Right renal cortex interstitium (tissue), 3 donors: ENCODE data around the gene GSTM4. TPM values are rescaled to one million over a fixed set of nuclear protein-coding genes. Genes with fewer than 3 reads are reported as not detected.

ENCODE experiments used
- DNase-seq, 3 donors: peaks; one replicate each; pipeline ENCODE4 v3.0.0-alpha.2; 2013; ENCODE audit warnings: low read depth in 3 of 3, low spot score in 2 of 3
- polyA plus RNA-seq, 3 donors: library from polyadenylated mRNA; unstranded; fragments of 120-200 nt; gene quantifications; one replicate each; pipeline ENCODE4 v1.2.1, GENCODE V29; 2013; ENCODE audit not compliant: insufficient read length in 3 of 3

The GSTM4 gene
- polyA plus RNA-seq, 3 donors, result 57.7 to 69.9 (median 61.7) TPM

GRCh38 chr1:109624201-109625010 is 31.5 kb upstream of the GSTM4 start:
- DNase-seq, result no peak

DNA sequence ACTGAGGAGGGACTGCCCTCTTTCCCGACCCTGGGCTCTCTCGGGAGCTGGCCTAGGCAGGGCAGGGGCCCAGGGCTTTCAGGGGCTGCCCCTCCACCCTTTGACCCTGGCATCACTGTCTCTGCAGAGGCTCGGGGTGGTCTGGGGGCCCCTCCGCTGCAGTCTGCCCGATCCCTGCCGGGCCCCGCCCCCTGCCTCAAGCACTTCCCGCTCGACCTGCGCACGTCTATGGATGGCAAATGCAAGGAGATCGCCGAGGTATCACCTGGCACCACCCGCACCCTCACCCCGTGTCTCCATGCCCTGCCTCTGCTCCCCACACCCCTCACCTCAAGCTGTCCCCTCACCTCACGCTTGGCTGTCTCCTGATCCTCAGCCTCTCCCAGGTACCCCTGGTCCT is 30.7 kb upstream of the GSTM4 start:
- no peak for DNase-seq

DNA sequence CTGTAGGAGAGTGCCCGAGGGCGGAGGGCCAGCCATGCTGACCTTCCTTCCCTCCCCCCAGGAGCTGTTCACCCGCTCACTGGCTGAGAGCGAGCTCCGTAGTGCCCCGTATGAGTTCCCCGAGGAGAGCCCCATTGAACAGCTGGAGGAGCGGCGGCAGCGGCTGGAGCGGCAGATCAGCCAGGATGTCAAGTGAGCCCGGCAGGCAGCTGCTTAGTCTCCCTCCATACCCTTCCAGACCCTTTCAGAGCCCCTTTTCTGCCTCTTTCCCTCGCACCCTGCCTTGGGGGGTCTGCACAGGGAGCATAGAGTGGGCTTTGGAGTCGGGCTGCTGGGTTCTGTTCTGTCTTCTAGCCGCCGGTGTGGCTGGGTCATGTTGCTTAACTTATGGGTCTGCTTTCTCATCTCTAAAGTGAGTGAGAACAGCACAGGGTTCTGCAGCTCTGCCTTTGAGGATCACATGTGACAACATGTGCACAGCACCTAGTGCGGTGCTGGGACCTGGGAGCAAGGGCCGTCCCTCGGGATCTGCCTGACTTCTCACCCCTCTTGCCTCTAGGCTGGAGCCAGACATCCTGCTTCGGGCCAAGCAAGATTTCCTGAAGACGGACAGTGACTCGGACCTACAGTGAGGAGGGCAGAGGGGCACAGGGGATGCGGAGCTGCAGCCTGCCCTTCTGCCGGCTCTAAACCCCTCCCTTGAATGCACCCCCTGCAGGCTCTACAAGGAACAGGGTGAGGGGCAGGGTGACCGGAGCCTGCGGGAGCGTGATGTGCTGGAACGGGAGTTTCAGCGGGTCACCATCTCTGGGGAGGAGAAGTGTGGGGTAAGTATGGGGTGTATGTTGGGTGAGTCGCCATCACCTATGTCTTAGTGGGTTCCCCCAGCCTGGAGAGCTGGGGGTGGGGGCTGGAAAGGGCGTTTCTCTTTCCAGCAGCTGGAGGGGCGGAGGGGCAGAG is 30.0 kb upstream of the GSTM4 start:
- no peak for DNase-seq

DNA sequence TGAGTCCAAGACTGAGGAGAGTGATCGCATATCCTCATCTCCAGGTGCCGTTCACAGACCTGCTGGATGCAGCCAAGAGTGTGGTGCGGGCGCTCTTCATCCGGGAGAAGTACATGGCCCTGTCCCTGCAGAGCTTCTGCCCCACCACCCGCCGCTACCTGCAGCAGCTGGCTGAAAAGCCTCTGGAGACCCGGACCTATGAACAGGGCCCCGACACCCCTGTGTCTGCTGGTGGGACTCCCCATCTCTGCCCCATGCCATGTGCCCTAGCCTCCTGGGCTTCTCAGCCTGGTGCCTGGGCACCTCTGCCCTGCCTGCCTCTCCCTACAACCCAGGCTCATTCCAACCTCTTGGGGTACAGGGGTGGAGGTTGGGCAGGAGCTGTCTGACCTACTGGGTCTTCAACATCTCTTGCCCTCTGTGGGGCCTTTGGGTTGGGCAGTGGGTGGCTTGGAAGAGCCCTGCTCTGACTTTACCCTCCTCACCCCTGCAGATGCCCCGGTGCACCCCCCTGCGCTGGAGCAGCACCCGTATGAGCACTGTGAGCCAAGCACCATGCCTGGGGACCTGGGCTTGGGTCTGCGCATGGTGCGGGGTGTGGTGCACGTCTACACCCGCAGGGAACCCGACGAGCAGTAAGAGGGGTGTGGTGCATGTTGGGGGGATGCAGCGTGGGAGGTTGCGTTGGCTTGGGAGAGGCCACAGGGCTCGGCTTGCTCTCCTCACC is 29.1 kb upstream of the GSTM4 start:
- no peak for DNase-seq

GRCh38 chr1:109627692-109628399 is 28.1 kb upstream of the GSTM4 start:
- no peak for DNase-seq

- no peak for DNase-seq
Measured at GRCh38 chr1:109628540-109629321, 27.2 kb upstream of the GSTM4 start.

DNA sequence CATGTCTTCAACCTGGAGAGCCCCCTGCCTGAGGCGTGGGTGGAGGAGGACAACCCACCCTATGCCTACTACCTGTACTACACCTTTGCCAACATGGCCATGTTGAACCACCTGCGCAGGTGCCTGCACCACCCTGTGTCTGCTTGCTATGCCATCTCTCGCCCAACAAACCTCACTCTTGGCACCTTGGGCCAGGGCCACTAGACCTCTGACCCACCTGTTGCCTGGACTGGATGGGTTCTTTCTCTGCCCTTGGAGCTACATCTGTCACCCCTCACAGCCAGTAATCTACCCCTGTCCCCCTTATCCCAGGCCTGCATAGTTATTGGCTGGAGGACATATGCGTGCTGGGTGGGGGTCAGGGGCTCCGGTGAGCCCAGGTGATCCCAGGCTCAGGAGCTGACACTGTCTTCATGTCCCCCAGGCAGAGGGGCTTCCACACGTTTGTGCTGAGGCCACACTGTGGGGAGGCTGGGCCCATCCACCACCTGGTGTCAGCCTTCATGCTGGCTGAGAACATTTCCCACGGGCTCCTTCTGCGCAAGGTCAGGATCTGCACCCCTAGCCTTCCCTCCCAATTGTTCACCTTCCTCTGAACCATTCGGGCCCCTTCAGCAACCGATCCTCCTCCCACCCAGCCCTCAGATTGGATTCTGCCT is 26.4 kb upstream of the GSTM4 start:
- DNase-seq, result no peak

DNA sequence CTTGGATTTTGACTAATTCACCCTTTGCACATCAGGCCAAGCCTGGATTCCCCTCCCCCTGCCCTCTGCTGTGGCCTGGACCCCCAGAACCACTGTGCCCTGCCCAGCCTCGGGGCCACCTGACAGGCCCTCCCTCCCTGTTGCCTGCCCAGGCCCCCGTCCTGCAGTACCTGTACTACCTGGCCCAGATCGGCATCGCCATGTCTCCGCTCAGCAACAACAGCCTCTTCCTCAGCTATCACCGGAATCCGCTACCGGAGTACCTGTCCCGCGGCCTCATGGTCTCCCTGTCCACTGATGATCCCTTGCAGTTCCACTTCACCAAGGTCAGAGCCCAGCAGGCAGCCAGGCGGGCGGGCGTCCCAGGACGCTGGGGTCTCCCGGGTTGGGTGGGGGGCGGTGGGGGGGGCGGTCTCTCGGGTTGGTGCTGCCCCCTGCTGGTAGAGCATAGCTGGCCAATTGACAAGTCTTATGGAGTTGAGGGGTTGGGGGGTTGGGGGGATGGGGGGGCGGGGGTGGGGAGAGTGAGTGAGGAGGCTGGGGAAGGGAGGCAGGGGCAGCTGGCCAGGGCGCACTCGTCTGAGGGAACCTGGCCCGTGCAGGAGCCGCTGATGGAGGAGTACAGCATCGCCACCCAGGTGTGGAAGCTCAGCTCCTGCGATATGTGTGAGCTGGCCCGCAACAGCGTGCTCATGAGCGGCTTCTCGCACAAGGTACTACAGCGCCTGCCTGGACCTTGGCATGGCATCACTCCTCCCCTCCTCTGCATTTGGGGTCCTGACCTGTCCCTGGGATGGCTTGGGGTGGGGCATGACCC is 25.6 kb upstream of the GSTM4 start:
- no peak for DNase-seq

- no peak for DNase-seq
Measured at GRCh38 chr1:109630898-109631512, 24.9 kb upstream of the GSTM4 start.

DNA sequence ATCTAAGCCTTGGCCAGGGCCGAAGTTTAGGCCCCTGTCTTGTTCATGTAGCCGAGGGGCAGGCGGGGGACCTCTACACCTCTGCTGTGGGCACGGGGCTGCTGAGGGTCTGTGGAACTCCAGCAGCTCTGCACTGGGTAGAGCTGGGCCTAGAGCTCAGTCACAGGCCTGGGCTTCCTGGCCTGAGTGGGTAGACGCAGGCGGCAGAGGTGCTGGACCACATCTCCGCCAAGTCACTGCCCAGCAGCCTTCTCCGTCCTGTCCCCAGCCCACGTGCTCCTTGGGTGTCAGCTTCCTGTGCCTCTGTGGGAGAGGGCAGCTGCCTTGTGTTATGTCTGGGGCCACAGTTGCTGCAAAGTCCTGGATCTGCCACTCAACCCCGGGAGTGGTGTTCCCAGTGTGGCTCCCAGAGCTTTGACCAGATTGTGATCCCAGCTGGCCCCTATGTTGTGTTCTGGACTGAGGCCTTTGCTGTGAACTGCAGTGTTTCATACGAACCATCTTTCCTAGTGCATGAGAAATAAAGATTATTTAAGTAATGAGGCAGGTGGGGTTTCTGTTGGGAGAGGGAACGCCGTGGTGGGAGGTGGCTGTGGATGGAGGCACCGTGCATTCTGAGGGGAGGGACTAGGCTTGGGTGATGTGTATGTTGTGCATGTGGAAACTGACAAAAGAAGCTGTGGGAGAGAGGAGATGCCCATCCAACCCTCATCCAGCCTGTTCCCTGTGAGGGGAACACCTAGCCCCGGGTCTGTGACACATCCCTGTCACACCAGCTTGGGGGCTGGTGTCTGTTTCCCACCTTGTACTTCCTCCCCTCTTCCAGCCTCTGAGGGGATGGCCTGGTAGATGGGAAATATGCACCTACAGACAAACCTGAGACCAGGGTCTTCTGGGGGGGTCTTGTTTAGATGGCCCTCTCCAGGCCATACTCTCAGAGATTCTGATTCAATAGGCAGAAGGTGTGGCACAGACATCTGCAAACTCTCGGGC is 24.1 kb upstream of the GSTM4 start:
- no peak for DNase-seq

GRCh38 chr1:109632671-109633346 is 23.1 kb upstream of the GSTM4 start:
- no peak for DNase-seq

DNA sequence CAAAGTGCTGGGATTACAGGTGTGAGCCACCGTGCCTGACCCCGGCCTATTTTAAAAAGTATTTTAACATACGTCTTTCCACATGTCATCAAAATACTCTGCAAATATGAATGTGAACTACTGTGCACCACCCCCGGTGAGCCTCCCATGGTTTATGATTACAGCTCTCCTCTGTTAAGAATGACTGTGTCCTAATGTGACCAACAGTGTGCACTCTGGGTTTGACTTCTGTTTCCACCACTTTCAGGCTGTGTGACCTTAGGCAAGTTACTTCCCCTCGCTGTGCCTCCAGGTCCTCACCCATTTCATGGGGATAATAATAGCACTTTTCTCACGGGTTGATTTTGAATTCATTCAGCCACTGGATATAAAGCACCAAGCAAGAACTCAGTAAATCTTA is 21.6 kb upstream of the GSTM4 start:
- no peak for DNase-seq

- no peak for DNase-seq
Measured at GRCh38 chr1:109634771-109635750, 20.8 kb upstream of the GSTM4 start.

DNA sequence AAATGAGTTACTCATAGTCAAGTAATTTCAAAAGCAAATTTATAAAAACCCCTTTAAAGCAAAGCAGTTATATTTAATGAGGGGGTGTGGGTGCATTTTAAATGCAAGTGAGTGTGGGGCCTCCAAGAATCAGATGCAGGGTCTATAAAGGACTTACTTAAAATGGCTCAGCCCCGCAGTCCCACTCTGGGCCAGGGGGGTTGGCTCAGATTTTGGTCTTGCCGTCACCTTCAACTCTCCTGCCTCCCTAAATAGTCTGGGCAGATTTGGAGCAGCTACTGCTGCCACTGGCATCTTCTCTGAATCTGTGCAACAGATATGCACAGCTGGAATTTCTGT is 20.1 kb upstream of the GSTM4 start:
- DNase-seq, result no peak
